ENCODE data around the gene TOMM7. TPM values are rescaled to one million over a fixed set of nuclear protein-coding genes. Genes with fewer than 3 reads are reported as not detected.
"Not testable (repeated sequence)": the region's sequence is repeated elsewhere in the genome, so short reads cannot be mapped to it uniquely, and the experiment has no call there.

Gene TOMM7
- total RNA-seq, 1 donor from 2014 or later, result 563 TPM

DNA sequence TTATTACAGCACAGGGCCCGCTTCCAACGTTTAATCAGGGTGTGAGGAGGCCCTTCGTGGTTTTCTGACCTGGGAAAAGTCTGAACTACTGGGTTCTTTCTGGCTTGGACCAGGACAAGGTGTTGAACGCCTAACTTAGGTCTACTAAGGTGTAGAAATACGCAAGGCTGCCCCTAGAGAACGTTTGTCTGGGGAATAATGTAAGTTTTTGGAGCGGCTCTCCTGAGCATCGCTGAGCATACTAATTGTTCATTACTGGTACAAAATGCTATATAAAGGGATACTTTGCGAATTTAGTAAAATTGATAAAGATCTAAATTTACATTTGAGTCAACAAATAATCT, 32.4 kb upstream of the TOMM7 start:
- DNase-seq (no peak), ATAC-seq (no peak)
- intact Hi-C loops (cut with micrococcal nuclease), result no loop called here

- ATAC-seq (peak; percentile 94), DNase-seq (peak; percentile 95)
- intact Hi-C loops (cut with micrococcal nuclease), result no loop called here
Measured at GRCh38 chr7:22854158-22855048, 31.8 kb upstream of the TOMM7 start.

DNA sequence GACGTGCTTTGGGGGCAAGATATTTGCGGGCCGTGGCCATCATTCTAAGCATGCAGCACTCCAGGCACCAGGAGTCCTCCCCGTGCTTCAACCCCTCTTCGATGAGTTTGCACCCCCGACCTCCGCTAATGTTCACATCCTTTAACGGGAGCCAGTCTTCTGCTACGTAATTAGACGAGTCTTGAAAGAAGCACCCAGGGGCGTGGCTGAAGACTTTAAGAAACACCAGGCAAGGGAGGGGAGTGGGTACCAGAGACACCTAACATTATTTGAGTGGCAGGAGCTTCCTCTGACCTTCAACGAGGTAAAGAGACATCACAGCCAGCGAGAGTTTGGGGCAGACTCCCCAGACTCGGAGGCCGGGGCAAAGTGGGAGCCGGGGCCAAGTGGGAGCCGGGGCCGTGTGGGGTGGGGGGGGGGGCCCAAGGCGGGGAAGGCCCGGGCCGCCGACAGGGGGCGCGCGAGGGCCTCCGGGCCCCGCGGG, 31.1 kb upstream of the TOMM7 start:
- DNase-seq (peak; percentile 34), ATAC-seq (no peak)
- intact Hi-C loops (cut with micrococcal nuclease), result no loop called here

- intact Hi-C loops (cut with micrococcal nuclease), result no loop called here
- no peak for DNase-seq
Measured at GRCh38 chr7:22853138-22853537, 30.5 kb upstream of the TOMM7 start.

GRCh38 chr7:22851145-22851544, 28.5 kb upstream of the TOMM7 start:
- DNase-seq, result no peak
- no peak for ATAC-seq
- intact Hi-C loops (cut with micrococcal nuclease), result no loop called here

More at GRCh38 chr7:22853138-22853537, 30.5 kb upstream of the TOMM7 start:
- no peak for ATAC-seq

- DNase-seq; intact Hi-C loops (cut with micrococcal nuclease); ATAC-seq: not testable (repeated sequence)
Measured at GRCh38 chr7:22850394-22850793, 27.7 kb upstream of the TOMM7 start.

DNA sequence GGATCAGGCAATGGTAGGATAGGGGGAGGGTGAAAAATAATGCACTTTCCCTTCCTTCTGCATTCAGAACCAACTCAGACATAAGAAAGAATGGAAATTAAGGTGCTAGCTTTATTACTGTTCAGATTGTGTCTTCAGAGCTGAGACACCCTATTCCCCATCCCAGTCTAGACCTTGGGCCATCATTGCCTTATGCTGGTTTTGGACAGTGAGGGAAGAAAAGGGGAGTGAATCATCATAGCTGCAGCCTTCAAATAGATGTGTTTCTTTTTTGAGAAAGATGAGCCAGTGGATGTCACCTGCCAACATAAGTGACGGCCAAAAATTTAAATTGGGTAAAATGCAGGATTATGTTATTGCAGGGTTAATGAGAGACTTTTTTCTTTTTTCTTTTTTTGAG, 27.0 kb upstream of the TOMM7 start:
- DNase-seq, result no peak
- intact Hi-C loops (cut with micrococcal nuclease), result no loop called here

DNA sequence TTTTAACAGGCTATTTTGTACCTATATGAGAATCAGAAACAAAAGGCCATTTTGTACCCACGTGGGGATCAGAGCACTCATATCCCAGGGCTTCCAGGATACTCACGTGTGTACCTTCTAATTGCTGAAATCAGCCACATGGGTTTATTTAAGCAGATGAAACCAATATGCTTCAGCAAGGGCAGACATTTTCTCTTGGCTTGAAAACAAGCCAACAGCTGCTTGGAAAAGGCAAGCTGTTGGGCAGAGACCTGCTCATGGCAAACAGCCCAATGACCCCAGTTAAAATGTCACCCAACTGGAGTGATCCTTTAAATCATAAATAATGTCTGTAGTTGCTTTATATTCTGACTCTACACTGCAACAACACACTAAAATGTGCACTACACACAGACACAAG, 26.5 kb upstream of the TOMM7 start:
- intact Hi-C loops (cut with micrococcal nuclease), result no loop called here
- ATAC-seq (no peak), DNase-seq (no peak)

More for the DNA sequence above, 27.0 kb upstream of the TOMM7 start:
- no peak for ATAC-seq

DNA sequence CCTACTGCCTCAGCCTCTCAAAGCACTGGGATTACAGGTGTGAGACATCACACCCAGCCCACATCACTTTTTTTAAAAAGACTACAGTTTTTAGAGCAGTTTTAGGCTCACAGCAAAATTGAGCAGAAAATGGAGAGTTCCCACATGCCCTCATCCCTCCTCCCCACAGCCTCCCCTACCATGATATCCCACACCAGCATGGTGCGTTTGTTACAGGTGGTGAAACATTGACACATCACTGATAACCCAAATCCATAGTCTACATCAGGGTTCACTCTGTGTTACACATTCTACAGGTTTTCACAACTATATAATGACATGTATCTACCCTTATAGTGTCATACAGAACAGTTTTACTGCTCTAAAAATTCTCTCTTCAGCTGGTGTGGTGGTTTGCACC, 24.3 kb upstream of the TOMM7 start:
- no peak for DNase-seq
- intact Hi-C loops (cut with micrococcal nuclease), result no loop called here
- ATAC-seq, result no peak

DNA sequence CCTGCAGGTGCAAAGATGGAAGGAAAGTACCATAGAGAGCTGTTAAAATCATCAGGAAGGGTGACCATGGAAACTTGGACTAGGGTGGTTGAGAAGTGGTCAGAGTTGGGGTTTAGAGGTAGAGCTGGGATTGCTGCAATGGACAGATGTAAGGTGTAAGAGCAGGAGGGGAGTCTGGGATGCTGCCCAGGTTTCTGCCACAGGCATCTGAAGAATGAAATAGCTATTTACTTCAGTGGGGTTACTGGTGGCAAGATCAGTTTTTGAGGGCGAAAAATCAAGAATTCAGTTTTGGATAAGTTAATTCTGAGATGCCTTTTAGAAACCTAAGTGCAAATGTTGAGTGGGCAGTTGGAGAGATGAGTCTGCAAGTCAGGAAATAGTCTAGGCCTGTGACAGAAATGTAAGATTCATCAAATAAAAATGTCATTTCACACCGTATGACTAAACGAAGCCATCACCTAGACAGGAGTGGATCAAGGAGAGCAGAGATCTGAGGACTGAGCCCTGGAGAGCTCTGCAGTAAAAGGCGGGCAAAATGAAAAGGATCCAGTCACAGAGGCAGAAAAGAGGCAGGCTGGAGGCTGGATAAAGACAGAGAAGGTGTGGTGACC, 22.7 kb upstream of the TOMM7 start:
- DNase-seq, result no peak
- ATAC-seq, result no peak
- intact Hi-C loops (cut with micrococcal nuclease), result no loop called here

GRCh38 chr7:22843681-22844309, 21.1 kb upstream of the TOMM7 start:
- no peak for DNase-seq
- ATAC-seq, result no peak
- intact Hi-C loops (cut with micrococcal nuclease), result no loop called here

GRCh38 chr7:22842973-22843372, 20.3 kb upstream of the TOMM7 start:
- intact Hi-C loops (cut with micrococcal nuclease), result no loop called here
- DNase-seq, result no peak
- ATAC-seq, result peak; percentile 39

GRCh38 chr7:22842383-22842941, 19.8 kb upstream of the TOMM7 start:
- DNase-seq, result no peak
- peak; percentile 62 for ATAC-seq
- intact Hi-C loops (cut with micrococcal nuclease), result no loop called here

DNA sequence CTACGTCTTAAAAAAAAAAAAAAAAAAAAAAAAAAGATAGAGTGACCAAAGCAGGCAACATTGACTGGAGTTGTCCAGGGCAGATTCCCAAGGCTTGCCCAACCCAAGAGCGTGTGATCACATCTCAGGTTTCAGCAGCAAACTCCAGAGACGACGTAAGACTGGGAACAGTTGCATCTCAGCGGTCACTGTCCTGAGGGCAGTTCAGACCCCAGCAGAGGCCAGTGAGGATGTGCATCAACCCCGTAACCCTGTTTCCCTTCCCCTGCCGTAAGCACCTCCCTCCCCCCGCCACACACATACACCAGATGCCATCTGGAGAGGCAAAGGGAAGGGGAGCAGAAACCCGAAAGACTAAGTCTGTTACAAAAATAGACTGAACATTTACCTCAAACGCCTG, 19.3 kb upstream of the TOMM7 start:
- DNase-seq (no peak), ATAC-seq (no peak)
- intact Hi-C loops (cut with micrococcal nuclease), result no loop called here

- ATAC-seq (no peak), DNase-seq (no peak)
- intact Hi-C loops (cut with micrococcal nuclease), result no loop called here
Measured at GRCh38 chr7:22837308-22837707, 14.7 kb upstream of the TOMM7 start.

DNA sequence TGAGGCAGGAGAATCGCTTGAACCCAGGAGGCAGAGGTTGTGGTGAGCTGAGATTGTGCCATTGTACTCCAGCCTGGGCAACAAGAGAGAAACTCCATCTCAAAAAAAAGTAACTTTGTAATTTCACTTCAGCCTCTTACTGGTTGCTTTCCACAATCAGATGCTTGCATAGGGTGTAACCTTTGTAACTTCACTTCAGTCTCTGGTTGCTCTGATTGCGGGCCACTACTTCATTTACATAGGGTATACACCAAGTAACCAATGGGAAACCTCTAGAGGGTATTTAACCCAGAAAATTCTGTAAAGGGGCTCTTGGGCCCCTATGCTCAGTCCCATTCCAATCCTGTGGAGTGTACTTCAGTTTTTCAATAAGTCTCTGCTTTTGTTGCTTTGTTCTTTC, 13.9 kb upstream of the TOMM7 start:
- intact Hi-C loops (cut with micrococcal nuclease); DNase-seq; ATAC-seq: not testable (repeated sequence)

- intact Hi-C loops (cut with micrococcal nuclease), result no loop called here
- DNase-seq, result no peak
- no peak for ATAC-seq
Measured at GRCh38 chr7:22833957-22834356, 11.3 kb upstream of the TOMM7 start.

GRCh38 chr7:22833113-22833855, 10.6 kb upstream of the TOMM7 start:
- ATAC-seq (no peak), DNase-seq (no peak)
- intact Hi-C loops (cut with micrococcal nuclease), result no loop called here

GRCh38 chr7:22832401-22832800, 9.8 kb upstream of the TOMM7 start:
- intact Hi-C loops (cut with micrococcal nuclease), result no loop called here
- ATAC-seq, result no peak
- no peak for DNase-seq
